MM.1S (cell line): ENCODE results near the gene ISL2.
"Not testable (repeated sequence)": the region's sequence is repeated elsewhere in the genome, so short reads cannot be mapped to it uniquely, and the experiment has no call there.

Source experiments
- DNase-seq: peaks from one replicate; pipeline ENCODE4 v3.0.0-alpha.2; 2015
- H2AFZ ChIP-seq: fragments of 300-600 bp; sonication (generic); 2 replicates; pipeline ENCODE4 v1.6.0; 2016; ENCODE audit warnings: antibody characterized with exemption, low read length
- H3F3A ChIP-seq: fragments of 300-600 bp; sonication (generic); 2 replicates; pipeline ENCODE4 v1.6.1; 2016; ENCODE audit warnings: mild to moderate bottlenecking, antibody characterized with exemption, low read length, moderate library complexity, mixed read lengths; ENCODE audit not compliant: insufficient read depth
- H3K27ac ChIP-seq: fragments of 300-600 bp; sonication (generic); 2 replicates; pipeline ENCODE4 v1.5.1; 2016; ENCODE audit warnings: mild to moderate bottlenecking, low read length
- H3K27me3 ChIP-seq: fragments of 300-600 bp; sonication (generic); replicated peaks from 2 replicates; pipeline ENCODE4 v1.6.0; 2016; ENCODE audit warnings: low read length; ENCODE audit not compliant: insufficient read depth
- H3K36me3 ChIP-seq: fragments of 300-600 bp; sonication (generic); replicated peaks from 2 replicates; pipeline ENCODE4 v1.6.1; 2016; ENCODE audit warnings: mild to moderate bottlenecking, low read length, mixed read lengths; ENCODE audit not compliant: insufficient read depth
- H3K4me1 ChIP-seq: fragments of 300-600 bp; sonication (generic); 2 replicates; pipeline ENCODE4 v1.6.1; 2016; ENCODE audit warnings: low read length, mixed read lengths
- H3K4me2 ChIP-seq: fragments of 300-600 bp; sonication (generic); 2 replicates; pipeline ENCODE4 v1.6.0; 2016; ENCODE audit warnings: low read depth, low read length
- H3K4me3 ChIP-seq: fragments of 300-600 bp; sonication (generic); 2 replicates; pipeline ENCODE4 v1.5.1; 2016; ENCODE audit warnings: low read length, mixed read lengths
- H3K79me2 ChIP-seq: fragments of 300-600 bp; sonication (generic); 2 replicates; pipeline ENCODE4 v1.6.1; 2016; ENCODE audit warnings: mixed run types, low read length, mixed read lengths
- H3K9ac ChIP-seq: fragments of 300-600 bp; sonication (generic); 2 replicates; pipeline ENCODE4 v1.6.1; 2016; ENCODE audit warnings: low read length, mixed read lengths
- H3K9me2 ChIP-seq: fragments of 300-600 bp; sonication (generic); replicated peaks from 2 replicates; pipeline ENCODE4 v1.6.1; 2016; ENCODE audit warnings: mild to moderate bottlenecking, low read length, mixed read lengths; ENCODE audit not compliant: insufficient read depth
- H3K9me3 ChIP-seq: fragments of 300-600 bp; sonication (generic); replicated peaks from 2 replicates; pipeline ENCODE4 v1.6.1; 2016; ENCODE audit warnings: mild to moderate bottlenecking, low read length, mixed read lengths; ENCODE audit not compliant: insufficient read depth
- H4K20me1 ChIP-seq: fragments of 300-600 bp; sonication (generic); 2 replicates; pipeline ENCODE4 v1.6.1; 2016; ENCODE audit warnings: mild to moderate bottlenecking, low read length, moderate library complexity, mixed read lengths; ENCODE audit not compliant: insufficient read depth
- CTCF ChIP-seq: fragments of 300-600 bp; sonication (generic); IDR thresholded peaks from 2 replicates; pipeline ENCODE4 v1.5.1; 2016; ENCODE audit warnings: antibody characterized with exemption, low read length, mixed read lengths
- EZH2 ChIP-seq: fragments of 300-600 bp; sonication (generic); optimal IDR thresholded peaks from 2 replicates; pipeline ENCODE3; 2017; ENCODE audit warnings: low read depth, mild to moderate bottlenecking, antibody characterized with exemption, low read length, mixed read lengths
- EZH2phosphoT487 ChIP-seq: fragments of 300-600 bp; sonication (generic); IDR thresholded peaks from 2 replicates; pipeline ENCODE4 v1.6.1; 2018; ENCODE audit warnings: antibody characterized with exemption, low read length

The ISL2 gene

GRCh38 chr15:76336254-76337058 lies at the start of gene ISL2:
TSS of gene ISL2 (plus strand) at chr15:76336773. CDS start at chr15:76336884, 111 bp downstream.
- H3K4me1 ChIP-seq = no peaks in the 10 kb centered on the region; the same call in 1 of the 2 replicates
- no peaks in the 10 kb centered on the region for H4K20me1 ChIP-seq
- H3K9me3 ChIP-seq = no peaks in the 10 kb centered on the region
- H3K79me2 ChIP-seq = no peaks in the 10 kb centered on the region
- peak within 1 kb of the TSS; percentile 28; the same call in 1 of the 2 replicates for H3K27ac ChIP-seq
- no peak for TF ChIP-seq CTCF
- no peak for TF ChIP-seq EZH2phosphoT487
- no peak for TF ChIP-seq EZH2
- peak within 1 kb of the TSS; percentile 52; the same call in 1 of the 2 replicates for H3K9ac ChIP-seq
- no peaks in the 10 kb centered on the region for H3K36me3 ChIP-seq
- peak; percentile 79 for DNase-seq
- H3F3A ChIP-seq = no peaks in the 10 kb centered on the region
- H3K4me2 ChIP-seq = peak within 1 kb of the TSS; percentile 94
- peak within 1 kb of the TSS; percentile 61 for H3K4me3 ChIP-seq
- no peaks in the 10 kb centered on the region for H3K9me2 ChIP-seq
- 0 out of 2 replicates have a peak, but pooled peaks cover 6% of the 10 kb centered on the region for H3K27me3 ChIP-seq
- peak within 1 kb of the TSS; percentile 93 for H2AFZ ChIP-seq

- H3K4me2 ChIP-seq = no peak overlapping the region
- H3K4me1 ChIP-seq = peaks cover 7% of the 10 kb centered on the region; the same call in 1 of the 2 replicates
- H2AFZ ChIP-seq = no peak overlapping the region
- TF ChIP-seq EZH2phosphoT487 = no peak
- TF ChIP-seq CTCF = no peak
- no peak for TF ChIP-seq EZH2
- no peak overlapping the region for H3K27ac ChIP-seq
- no peaks in the 10 kb centered on the region for H3K9me3 ChIP-seq
- peaks cover 41% of the 10 kb centered on the region for H3K79me2 ChIP-seq
- H3F3A ChIP-seq = no peaks in the 10 kb centered on the region
- no peak for DNase-seq
- H4K20me1 ChIP-seq = no peaks in the 10 kb centered on the region
- H3K9me2 ChIP-seq = no peaks in the 10 kb centered on the region
- H3K9ac ChIP-seq = no peak overlapping the region
- no peaks in the 10 kb centered on the region for H3K27me3 ChIP-seq
- no peaks in the 10 kb centered on the region for H3K36me3 ChIP-seq
- H3K4me3 ChIP-seq = no peak overlapping the region
These were observed 47.0 kb upstream of the ISL2 start for GRCh38 chr15:76289582-76289981.

- Histone ChIP-seq H3K36me3 (no peaks in the 10 kb centered on the region), H3K4me3 (no peak overlapping the region), H4K20me1 (peaks cover 8% of the 10 kb centered on the region; the same call in 1 of the 2 replicates), H3K9ac (no peak overlapping the region), H2AFZ (no peak overlapping the region), H3K79me2 (peaks cover 74% of the 10 kb centered on the region), H3K27me3 (no peaks in the 10 kb centered on the region), H3F3A (no peaks in the 10 kb centered on the region), H3K4me1 (no peaks in the 10 kb centered on the region), H3K27ac (no peak overlapping the region), H3K4me2 (no peak overlapping the region), H3K9me2 (no peaks in the 10 kb centered on the region), H3K9me3 (no peaks in the 10 kb centered on the region)
- TF ChIP-seq EZH2 (no peak), CTCF (no peak), EZH2phosphoT487 (no peak)
- DNase-seq = no peak
These were observed 43.2 kb upstream of the ISL2 start for GRCh38 chr15:76293361-76293760.

- H3K9ac ChIP-seq, H3K9me3 ChIP-seq, H3K27ac ChIP-seq, H2AFZ ChIP-seq, H3K36me3 ChIP-seq, H3K4me1 ChIP-seq, H3K4me3 ChIP-seq, H3K27me3 ChIP-seq, H3F3A ChIP-seq, H3K4me2 ChIP-seq, DNase-seq, H4K20me1 ChIP-seq, H3K9me2 ChIP-seq: not testable (repeated sequence)
- H3K79me2 ChIP-seq = peaks cover 85% of the 10 kb centered on the region
These were observed 42.1 kb upstream of the ISL2 start for GRCh38 chr15:76294463-76294862.
